Cerebellar nuclear complex (tissue), 1 donor: ENCODE results near the gene DHX35.
"Not testable (repeated sequence)": the region's sequence is repeated elsewhere in the genome, so short reads cannot be mapped to it uniquely, and the experiment has no call there.

Experiments used
- DNase-seq, 2 experiments: peaks; one replicate each; lab custom pipeline; 2025; lab: John Stamatoyannopoulos, UW

Gene DHX35

DNA sequence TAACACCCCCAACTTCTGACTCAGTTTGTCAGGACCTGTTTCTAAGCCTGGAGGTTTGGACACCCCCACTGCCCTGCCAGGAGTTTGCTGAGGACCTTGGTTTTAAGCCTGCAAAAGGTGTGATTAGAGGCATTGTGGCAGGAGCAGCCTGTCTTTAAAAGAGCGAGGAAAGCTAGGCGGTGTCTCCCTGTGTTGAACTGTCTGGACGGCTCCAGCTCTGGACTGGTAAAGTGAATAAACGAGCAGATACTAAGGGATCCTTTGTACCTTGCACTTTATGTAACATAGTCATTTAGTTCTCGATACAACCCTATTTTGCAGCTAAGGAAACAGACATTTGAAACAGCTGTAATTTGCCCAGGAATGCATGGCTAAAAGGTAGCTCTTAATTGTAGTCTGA lies 21.5 kb upstream of the DHX35 start:
- no peak for DNase-seq

DNA sequence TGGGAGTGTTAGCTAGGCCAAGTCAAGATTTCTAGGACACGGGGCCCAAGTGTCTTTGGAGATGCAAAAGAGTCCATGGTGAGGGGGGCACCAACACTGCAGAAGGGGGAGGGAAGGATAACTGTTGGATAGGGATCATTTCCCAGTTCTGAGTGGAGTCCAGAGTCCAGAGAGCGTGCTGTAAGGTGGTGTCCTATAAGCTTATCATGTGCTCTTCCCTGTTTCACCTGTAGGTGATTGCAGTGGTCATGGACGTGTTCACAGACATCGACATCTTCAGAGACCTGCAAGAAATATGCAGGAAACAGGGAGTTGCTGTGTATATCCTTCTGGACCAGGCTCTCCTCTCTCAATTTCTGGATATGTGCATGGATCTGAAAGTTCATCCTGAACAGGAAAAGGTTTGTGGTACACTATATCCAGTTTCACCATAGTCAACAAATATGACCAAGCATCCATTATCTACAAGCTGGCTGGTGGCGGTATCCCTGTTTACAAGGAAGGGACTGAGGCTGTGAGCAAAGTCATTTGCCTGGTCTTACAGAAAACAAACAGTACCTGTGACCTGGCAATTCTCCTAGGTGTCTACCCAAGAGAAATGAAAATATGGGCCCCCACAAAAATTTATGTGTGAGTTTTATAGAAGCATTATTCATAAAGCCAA lies 20.3 kb upstream of the DHX35 start:
- DNase-seq = no peak

DNA sequence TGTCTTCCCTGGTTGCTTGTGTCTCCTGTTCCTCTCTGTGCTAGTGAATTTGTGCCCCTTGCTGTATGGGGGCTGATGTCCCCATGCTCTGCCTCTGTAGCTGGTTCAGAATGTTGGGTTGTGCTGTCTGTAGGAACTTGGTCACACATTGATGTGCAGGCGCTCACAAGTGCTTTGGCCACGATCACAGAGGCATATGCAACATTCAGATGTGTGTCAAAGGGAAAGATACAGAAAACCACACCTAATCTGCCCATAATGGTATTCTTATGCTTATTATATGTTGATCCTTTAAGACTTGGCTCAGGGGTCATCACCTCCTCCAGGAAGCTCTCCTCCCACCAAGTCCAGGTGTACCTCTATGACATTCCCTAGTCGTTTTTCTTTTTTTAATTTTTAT lies 17.1 kb upstream of the DHX35 start:
- DNase-seq = no peak

DNA sequence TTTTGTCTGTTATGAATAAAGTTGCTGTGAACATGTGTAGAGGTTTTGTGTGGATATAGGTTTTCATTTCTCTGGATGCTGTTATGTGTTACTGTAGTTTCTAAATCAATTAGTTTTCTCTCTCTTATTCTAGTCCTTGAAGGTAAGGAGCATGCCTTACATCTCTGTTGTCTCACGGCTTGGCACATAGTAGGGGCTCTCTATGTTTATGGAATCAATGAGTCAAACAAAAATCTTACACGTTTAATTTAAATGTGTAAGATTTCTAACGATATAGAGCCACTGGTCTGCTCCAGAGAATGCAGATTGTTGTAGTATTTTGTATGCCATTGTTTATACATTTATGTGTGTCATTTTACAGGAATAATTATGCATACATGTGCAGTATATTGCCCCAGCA lies 15.3 kb upstream of the DHX35 start:
- no peak for DNase-seq

DNA sequence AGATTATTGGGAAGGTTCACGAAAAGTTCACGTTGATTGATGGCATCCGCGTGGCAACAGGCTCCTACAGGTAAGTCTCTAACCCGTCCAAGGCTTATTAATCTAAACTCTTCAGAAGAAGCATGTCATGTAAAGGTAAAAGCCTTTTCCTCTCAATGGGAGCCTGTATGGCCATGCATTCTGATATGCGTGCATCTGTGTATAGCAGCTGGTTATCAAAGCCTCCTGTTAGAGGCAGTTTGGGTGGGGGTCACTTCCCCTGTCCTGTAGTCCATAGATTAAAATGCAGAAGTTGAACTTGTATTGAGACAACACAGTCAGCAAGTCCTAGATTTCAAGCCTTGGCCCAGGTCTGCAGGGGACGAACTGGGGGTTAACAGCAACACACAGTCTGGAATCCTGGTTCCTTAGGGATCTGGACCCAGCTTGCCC lies 14.2 kb upstream of the DHX35 start:
- DNase-seq = no peak

DNA sequence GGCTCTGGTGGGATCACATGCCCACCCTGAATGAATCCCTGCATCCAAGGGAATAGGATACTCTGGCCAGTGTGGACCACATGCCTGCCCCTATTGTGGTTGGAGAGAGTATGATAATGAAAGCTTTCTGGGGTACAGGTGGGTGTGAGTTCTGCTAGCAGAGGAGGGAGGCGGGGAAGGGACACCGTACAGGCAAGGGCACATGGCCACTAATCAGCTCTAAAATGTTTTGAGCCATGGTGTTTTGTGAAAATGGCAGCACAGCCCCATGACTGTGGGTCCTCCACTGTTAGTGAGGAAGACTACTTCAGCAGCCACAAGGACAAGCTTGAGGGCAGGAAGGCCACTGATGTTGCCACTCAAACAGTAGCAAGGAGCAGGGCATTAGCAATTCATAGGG lies 11.9 kb upstream of the DHX35 start:
- no peak for DNase-seq

DNA sequence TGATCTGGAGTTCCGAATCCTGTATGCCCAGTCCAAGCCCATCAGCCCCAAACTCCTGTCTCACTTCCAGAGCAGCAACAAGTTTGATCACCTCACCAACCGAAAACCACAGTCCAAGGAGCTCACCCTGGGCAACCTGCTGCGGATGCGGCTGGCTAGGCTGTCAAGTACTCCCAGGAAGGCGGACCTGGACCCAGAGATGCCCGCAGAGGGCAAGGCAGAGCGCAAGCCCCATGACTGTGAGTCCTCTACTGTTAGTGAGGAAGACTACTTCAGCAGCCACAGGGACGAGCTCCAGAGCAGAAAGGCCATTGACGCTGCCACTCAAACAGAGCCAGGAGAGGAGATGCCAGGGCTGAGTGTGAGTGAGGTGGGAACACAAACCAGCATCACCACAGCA lies 10.5 kb upstream of the DHX35 start:
- no peak for DNase-seq

DNA sequence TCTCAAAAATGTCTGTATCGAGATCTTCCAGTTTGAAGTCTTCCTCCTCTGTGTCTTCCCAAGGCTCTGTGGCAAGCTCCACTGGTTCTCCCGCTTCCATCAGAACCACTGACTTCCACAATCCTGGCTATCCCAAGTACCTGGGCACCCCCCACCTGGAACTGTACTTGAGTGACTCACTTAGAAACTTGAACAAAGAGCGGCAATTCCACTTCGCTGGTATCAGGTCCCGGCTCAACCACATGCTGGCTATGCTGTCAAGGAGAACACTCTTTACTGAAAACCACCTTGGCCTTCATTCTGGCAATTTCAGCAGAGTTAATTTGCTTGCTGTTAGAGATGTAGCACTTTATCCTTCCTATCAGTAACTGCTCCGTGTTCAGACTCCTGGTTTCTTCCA lies 10.0 kb upstream of the DHX35 start:
- no peak for DNase-seq

DNA sequence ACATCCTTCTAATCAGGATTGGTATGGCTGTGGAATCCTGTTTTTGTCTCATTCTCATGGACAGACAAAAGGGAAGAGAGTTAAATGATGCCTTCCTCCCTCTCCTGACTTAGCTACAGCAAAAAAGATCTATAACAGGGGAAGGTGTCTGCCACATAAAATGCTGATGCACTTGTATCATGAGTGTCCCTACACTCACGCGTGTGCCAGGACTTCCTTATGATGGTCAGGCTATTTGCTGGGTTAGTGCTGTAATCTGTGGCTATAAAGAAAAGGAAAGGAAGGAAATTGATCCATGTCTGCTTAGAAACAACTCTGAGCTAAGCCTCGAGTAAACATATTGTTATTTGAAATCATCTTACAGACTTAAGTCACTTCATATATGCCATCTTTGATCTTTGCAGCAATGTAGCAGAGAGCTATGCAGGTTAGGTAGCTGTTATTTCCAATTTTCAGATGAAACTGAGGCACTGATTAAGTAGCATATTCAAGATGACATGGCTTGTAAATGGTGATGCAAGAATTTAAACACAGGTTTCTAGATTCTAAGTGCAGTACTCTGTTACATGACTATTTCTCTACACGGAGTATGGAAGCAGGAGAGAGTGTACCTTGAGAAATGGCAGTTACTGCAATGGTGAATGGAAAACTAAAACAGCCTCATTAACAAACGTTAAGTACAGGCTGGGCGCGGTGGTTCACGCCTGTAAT lies 8.4 kb upstream of the DHX35 start:
- DNase-seq = no peak

DNA sequence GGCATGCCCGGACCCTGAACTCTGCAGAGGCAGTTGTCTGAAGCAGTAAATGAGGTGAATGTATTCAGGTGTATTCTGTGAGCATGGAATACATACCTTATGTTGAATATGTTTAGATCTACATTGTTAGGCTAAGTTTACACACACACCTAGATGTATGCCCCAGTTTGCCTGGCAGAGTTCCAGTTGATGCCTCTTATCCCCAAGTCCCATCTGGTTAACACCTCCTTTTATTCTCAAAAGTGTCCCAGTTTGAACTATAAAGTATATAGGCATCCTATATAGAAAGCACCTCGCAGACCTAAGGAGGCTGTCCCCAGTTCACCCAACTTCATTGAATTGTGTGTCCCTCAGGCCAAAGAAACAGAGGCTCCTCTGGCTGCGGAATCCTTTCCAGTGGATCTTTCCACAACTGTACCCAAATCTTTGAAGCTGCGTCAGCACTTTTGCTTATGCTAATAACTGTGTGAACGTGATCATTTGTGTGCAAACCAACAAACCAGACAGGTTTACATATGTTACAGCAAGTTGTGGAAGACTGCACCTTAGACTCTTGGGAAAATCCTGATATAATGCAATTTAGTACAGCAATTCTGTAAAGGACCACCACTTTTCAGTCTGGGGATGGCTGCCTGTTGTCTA lies 4.8 kb upstream of the DHX35 start:
- no peak for DNase-seq

DNA sequence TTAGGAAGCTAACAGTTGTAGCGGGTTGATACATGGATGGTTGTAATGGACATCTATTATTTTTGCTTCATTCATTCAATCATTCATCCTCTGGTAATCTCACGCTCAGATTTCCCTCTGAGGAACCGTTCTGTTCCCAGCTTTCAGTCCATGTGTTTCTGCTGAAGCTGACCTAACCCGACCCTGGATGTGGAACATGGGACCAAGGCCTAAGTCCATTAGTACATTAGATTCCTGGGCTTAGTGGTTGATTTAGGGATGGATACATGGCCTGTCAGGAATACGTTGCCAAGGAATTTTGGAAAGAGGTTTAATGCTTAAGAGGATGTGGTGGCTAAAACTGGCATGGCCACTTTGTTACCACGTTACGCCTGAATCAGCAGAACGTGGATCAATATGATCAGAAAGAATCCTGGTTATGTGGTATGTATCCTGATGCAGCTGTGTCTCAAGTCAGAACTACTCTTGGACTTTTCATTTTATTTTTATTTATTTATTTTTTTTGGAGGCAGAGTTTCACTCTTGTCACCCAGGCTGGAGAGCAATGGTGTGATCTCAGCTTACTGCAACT lies 4.1 kb upstream of the DHX35 start:
- no peak for DNase-seq

DNA sequence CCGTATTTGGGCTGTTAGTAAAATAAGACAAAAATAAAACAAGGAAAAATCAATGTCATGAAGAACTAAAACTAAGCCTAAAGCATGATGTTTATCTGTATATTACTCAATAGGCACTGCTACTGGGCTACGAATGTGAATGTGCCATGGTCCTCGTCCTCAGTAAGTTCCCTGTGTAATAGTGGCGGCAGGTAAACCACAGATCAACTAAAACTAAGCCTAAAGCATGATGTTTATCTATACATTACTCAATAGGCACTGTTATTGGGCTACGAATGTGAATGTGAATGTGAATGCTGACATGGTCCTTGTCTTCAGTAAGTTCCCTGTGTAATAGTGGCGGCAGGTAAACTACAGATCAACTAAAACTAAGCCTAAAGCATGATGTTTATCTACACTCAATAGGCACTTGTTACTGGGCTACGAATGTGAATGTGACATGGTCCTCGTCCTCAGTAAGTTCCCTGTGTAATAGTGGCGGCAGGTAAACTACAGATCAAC lies 1.9 kb upstream of the DHX35 start:
- DNase-seq = not testable (repeated sequence)

DNA sequence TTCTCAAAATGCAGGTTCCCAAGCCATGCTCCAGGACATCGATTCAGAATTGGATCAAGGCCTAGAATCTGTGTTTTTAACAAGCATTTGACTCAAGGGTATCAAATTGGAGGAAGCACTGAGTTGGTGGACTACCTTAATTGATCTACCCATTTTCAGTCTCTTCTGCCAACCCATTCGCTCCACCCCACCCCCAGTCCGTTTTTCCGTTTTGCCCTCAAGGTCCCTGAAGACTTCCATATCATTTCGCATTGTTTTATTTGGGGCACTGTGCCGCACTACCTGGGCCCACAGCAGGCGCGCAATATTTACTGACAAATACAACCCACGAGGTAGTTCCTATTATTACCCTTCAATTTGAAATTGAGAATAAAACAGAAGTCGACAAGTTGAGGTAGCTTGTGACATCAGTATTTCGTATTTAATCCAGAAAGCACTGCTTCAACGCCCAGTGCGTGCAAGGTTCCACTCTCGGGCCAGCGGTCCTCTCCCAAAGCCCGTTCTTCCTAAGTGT lies 557 bp upstream of the DHX35 start:
- no peak for DNase-seq

DNA sequence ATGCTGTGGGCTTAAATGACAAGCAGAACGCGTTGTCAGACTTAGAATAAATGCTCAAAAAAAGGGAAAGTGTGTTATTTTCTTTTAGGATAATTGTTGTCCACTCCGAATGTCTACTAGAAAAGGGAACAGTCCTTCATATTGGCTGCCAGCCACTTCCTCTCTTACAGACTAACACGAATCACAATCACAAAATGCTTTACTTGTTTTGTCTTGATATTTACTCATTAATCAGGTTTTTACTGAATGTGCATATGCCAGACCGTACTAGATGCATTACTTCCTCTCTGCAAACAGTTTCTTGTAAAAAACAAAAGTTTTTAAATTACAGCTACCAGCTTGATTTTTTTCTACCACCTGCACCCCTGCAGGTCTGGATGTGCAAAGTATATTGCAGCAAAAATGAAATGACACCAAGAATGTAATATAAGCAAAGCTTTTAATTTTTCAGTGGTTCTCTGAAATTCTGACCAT lies 821 bp downstream of the DHX35 start:
- no peak for DNase-seq

DNA sequence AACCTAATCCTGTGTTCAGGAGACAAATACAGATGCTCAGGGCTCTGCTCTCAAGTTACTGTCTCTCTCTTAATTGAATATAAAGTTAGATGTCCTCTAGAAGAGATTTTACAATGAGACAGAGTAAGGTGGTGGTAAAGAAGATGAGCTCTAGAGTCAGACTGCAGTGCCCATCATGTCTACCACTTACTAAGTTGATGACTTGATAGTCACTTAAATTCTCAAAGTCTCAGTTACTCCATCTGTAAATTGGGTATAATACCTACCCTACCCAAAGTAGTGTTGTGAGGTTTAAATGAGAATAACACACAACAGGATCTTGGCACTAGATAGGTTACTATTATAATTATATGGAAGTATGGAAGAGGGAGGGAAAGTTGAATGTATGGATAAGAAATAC lies 1.6 kb downstream of the DHX35 start:
- DNase-seq = no peak

DNA sequence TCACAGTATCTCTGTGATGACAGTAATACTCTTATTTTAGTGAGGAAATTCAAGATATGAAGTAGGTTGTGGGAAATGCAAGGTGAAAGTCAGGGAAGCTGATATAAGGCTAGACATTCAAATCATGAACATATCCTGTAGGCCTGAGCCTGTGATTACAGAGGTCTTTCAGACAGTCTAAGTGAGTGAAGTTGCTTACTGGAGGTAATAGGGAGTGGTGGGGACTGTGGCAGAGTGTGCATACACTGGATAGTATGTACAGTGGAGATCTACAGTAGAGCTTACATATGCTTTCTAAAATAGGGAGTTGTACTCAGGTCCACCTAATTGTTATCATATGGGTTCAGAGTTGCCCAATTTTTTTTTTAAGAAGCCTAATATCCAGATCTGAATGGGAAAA lies 3.1 kb downstream of the DHX35 start:
- no peak for DNase-seq

DNA sequence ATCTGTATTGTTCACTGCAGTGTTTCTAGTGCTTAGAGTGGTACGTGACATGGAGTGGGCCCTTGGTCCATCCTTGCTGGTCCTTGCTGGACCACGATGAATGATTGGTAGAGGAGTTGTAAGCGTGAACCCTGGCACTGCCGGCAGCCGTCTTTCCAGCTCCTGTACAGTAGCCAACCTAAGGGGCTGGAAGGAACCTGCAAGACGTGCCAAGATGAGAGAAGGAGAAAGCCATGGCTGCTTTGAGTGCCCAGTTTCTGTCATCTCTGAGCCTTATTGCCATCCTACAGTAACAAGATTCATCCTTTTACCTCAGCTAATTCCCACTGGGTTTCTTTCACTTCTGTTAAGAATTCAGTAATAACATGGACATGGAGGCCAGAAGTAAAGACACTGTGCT lies 5.9 kb downstream of the DHX35 start:
- DNase-seq = no peak

DNA sequence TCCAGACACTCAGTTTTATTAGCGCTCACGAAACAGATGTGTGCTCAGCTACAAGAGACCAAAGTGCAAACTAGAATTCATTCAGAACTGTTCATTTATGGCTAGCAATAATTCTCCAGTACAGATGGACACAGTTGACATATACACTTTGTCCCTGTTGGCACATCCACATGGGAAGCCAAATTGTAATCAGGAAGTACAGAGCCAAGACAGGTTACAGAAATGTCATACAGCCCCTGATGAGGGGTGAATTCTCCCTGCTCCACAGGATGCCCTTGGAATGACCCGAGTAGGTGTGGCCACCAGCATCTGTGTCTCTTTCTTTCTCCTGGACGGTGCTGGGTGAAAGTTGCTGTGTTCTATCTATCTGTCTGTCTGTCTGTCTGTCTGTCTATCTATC lies 7.6 kb downstream of the DHX35 start:
- no peak for DNase-seq

DNA sequence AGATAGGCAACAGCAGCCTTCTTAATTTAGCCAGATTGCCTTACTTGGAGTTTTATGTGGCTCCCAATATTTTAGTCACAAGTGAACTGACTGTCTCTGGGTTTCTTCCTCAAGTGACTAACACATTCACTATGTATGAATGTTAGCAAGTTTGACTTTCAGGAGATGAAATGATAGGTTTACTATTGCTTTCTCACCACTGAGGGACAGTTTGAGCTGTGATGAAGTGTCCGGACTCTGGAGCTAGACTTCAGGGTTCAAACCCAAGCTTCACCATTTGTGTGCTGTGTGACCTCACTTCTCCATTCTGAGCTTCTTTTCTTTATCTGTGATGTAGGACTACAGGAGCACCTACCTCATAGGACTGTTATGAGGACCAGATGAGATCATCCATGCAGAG lies 8.2 kb downstream of the DHX35 start:
- DNase-seq = no peak

DNA sequence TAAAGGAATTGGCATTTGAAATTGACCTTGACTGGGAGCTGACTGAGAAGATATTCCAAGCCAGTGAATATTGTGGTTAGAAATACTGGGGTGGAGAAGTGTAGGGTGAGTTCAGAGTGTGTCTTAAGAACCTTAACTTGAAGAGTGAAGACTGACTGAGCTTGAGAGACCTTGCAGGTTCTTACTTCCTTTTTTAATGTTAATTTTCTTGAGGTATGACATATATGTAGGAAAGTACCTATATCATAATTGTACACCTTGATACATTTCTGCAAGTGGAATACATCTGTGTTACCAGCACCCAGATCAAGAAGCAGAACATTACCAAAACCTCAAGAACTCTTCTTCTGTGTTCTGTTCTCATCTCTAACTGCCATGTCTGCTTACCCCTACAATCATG lies 11.0 kb downstream of the DHX35 start:
- no peak for DNase-seq

DNA sequence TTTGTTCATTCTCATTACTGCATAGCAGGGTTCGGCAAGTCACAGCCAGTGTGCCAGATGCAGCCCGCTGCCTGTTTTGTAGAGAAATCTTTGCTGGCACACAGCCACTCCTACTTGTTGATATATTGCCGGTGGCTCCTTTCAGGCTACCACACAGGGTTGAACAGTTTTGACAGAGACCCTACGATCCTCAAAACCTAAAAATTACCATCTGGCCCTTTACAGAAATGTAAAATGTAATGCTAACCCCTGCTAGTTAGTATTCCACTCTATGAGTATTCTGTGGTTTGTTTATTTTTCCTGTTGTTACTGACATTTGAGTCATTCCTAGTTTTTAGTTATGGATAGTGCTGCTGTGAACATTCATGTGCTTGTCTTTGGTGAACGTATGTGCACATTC lies 11.5 kb downstream of the DHX35 start:
- no peak for DNase-seq

DNA sequence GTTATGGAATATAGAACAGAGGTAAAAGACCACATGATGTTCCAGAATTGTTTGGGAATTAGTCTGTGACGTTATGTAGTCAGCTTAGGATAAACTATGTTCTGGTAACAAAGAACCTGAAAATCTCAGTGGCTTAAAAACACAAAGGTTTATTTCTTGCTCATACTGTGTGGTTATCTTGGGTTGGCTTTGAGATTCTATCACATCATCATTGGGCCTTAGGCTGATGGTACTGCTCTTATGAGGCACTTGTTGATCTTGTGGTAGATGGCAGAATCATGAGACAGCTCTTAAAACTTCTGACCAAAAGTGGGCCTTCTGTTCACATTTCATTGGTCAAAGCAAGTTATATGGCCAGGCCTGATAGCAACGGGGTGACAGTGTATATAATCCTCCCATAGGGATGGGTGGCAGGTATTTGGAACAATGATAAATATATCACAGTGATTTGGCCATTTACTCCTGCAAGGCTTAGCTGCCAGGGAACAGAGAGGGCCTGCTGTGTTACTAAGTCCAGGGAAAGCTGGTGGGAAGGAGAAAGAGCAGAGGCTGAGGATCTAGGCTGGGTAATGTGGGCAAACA lies 13.5 kb downstream of the DHX35 start:
- no peak for DNase-seq
